ENCODE data around the gene GIPC3.
"Not testable (repeated sequence)": the region's sequence is repeated elsewhere in the genome, so short reads cannot be mapped to it uniquely, and the experiment has no call there.

The GIPC3 gene

DNA sequence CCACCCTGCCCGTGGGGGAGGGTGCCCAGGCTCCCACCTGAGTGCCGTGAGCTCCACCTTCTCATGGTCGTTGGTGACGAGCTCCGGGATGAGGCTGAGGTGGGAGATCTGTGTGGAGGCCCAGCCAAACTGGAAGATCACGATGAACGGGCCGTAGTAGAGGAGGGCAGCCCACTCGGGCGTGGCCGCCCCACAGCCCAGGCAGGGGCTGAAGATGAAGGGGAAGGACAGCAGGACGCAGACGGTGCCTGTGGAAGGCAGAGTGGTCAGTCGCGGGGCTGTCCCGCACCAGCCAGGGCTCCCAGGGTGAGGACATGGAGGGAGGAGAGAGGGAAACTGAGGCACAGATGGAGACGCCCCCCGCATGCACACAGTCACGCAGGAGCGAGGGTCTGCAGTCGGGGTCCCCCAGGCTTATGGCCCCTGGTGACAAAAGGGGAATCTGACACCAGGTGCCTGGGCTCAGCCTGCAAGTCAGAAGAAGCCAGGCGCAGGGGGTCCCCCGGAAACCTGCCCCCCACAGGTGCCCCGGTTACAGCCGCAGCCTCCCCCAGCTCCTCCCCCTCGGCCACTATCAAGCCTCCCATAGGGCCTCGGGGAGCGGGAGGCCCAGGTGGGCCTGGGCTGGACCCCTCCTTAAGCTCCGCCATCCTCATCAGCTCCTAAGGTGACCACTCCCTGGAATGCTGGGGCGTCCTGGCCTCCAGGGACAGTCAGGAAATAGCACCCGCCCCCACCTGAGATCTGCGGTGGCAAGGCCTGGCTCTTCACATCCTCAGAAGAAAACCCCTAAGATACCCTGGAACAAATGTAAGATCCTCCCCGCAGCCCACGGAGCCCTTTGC is 34.1 kb upstream of the GIPC3 start:
- DNase-seq = no peak

- no peak for DNase-seq
Observed at GRCh38 chr19:3551792-3552095, 33.5 kb upstream of the GIPC3 start.

GRCh38 chr19:3554254-3555083 is 30.8 kb upstream of the GIPC3 start:
- DNase-seq = peak in 1 of 4 experiments; percentile 26

GRCh38 chr19:3555653-3556422 is 29.4 kb upstream of the GIPC3 start:
- DNase-seq = no peak

- no peak for DNase-seq
Observed at GRCh38 chr19:3556423-3556977, 28.8 kb upstream of the GIPC3 start.

GRCh38 chr19:3556978-3557460 is 28.3 kb upstream of the GIPC3 start:
- peak in 3 of 4 experiments; percentile 29 to 51 (median 35) for DNase-seq

- peak; percentile 84 to 94 (median 86) for DNase-seq
Observed at GRCh38 chr19:3557461-3558248, 27.6 kb upstream of the GIPC3 start, which contains the start of gene MFSD12. TSS of gene MFSD12 (minus strand) at chr19:3557586. CDS start at chr19:3557403, 183 bp downstream.

GRCh38 chr19:3563709-3564524 is 21.4 kb upstream of the GIPC3 start:
- no peak for DNase-seq

GRCh38 chr19:3565139-3565538 is 20.1 kb upstream of the GIPC3 start:
- no peak for DNase-seq

GRCh38 chr19:3570042-3570441 is 15.2 kb upstream of the GIPC3 start:
- not testable (repeated sequence) for DNase-seq

DNA sequence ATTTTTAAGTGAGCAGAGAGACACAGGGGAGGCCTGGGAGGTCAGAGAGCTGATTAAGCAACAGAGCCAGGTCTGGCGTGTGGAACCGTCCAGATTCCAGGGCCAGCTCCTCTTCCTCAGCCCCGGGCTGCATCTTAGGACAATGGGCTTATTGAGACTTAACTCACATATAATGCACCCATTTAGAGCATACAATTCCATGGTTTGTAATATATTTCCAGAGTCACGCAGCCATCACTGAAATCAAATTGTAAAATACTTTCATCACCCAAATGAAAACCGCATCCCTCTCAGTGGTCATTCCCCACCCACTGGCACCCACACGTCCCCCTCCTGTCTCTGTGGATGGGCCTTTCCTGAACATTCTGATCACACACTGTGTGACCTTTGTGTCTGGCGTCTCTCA is 14.7 kb upstream of the GIPC3 start:
- DNase-seq = no peak

- peak; percentile 96 to 99 (median 98) for DNase-seq
Observed at GRCh38 chr19:3572132-3572854, 13.0 kb upstream of the GIPC3 start.

- no peak for DNase-seq
Observed at GRCh38 chr19:3572855-3573161, 12.5 kb upstream of the GIPC3 start, which contains the start of gene HMG20B. TSS of gene HMG20B (plus strand) at chr19:3572944. CDS start at chr19:3573310, 366 bp downstream.

DNA sequence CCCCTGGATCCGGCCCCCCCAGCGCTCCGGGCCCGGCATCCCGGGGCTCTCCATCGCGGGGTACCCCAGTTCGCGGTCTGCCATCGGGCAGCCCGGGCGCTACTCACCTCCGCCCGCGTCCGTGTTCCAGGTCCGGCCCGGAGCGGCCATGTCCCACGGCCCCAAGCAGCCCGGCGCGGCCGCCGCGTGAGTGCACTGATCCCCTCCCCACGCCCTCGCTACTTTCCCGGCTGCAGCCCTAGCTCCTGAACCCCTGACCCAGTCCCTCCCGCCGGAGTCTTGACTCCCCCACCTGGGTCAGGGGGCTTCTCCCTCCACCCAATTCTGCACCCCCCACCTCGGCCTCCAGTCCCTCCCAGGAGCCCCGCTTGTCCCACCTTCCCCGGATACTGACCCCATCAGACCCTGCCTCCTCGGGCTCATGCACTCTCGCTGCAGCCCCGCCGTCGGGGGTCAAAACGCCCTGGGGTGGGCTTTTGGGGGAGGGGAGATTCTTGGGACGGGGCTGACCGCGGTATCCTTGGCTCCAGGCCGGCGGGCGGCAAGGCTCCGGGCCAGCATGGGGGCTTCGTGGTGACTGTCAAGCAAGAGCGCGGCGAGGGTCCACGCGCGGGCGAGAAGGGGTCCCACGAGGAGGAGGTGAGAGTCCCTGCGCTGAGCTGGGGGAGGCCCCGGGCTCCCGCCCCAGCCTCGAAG is 12.0 kb upstream of the GIPC3 start:
- no peak for DNase-seq

- peak; percentile 17 to 56 (median 46) for DNase-seq
Observed at GRCh38 chr19:3573858-3574637, 11.2 kb upstream of the GIPC3 start.

GRCh38 chr19:3575260-3575741 is 10.0 kb upstream of the GIPC3 start:
- DNase-seq = peak in 1 of 4 experiments; percentile 11

DNA sequence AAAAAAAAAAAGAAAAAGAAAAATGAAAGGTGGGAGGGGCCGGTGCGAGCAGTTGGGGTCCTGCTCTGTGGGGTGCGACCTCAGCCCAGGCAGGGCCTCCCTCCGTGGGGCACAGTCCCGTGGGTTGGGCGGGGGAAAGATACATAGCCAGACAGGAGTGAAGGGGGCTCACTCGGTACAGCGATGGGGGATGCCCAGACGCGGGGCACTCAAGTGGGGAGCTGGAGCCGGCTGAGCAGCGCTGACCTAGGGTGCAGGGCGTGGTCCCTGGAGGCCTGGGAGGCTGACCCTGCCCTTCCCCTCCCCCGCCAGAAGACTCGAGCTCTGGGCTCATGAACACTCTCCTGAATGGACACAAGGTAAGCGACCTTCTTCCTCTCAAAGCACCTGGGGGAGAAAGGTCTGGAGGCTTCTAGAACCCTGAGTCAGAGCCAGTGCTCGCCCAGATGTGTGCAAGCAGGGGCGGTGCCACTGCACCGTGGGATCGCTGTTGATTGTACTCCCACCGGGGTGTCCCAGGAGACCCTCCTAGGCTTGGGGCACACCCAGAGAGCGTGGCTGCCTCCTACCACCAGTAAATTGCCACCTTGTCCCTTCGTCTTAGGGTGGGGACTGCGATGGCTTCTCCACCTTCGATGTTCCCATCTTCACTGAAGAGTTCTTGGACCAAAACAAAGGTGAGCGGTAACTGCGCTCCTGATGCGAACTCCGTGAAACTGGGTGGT is 9.2 kb upstream of the GIPC3 start:
- DNase-seq = no peak
